Rectal smooth muscle tissue (tissue), 1 donor: ENCODE measurements around the gene DDX46.
A peak's percentile ranks its signal among the peaks of the same experiment; 100 is the strongest.
"Not testable (repeated sequence)": the region's sequence is repeated elsewhere in the genome, so short reads cannot be mapped to it uniquely, and the experiment has no call there.

Experiments
- H3K27ac ChIP-seq: one replicate; pipeline ENCODE4 v1.7.0; 2013; ENCODE audit warnings: low read depth, low read length, inconsistent platforms
- H3K27me3 ChIP-seq: one replicate; pipeline ENCODE4 v1.7.0; 2013; ENCODE audit warnings: low read length; ENCODE audit not compliant: control insufficient read depth, insufficient read depth
- H3K36me3 ChIP-seq: one replicate; pipeline ENCODE4 v1.7.0; 2013; ENCODE audit warnings: low read length; ENCODE audit not compliant: control insufficient read depth, insufficient read depth
- H3K4me1 ChIP-seq: one replicate; pipeline ENCODE4 v1.7.0; 2013; ENCODE audit warnings: low read length; ENCODE audit not compliant: control insufficient read depth, insufficient read depth
- H3K4me3 ChIP-seq: one replicate; pipeline ENCODE4 v1.7.0; 2013; ENCODE audit warnings: low read length
- H3K9ac ChIP-seq: one replicate; pipeline ENCODE4 v1.7.0; 2013; ENCODE audit warnings: low read length

The DDX46 gene

GRCh38 chr5:134835623-134836022 lies 77.0 kb downstream of the DDX46 start:
- H3K27ac ChIP-seq = no peak overlapping the region
- H3K36me3 ChIP-seq = no peaks in the 10 kb centered on the region
- no peaks in the 10 kb centered on the region for H3K27me3 ChIP-seq
- no peak overlapping the region for H3K9ac ChIP-seq
- no peaks in the 10 kb centered on the region for H3K4me1 ChIP-seq
- no peak overlapping the region for H3K4me3 ChIP-seq

GRCh38 chr5:134837530-134838181 lies 79.1 kb downstream of the DDX46 start:
- Histone ChIP-seq H3K36me3 (no peaks in the 10 kb centered on the region), H3K27ac (no peak overlapping the region), H3K9ac (no peak overlapping the region), H3K4me1 (no peaks in the 10 kb centered on the region), H3K27me3 (no peaks in the 10 kb centered on the region), H3K4me3 (no peak overlapping the region)

GRCh38 chr5:134838361-134838760 lies 79.8 kb downstream of the DDX46 start:
- H3K27ac ChIP-seq, H3K36me3 ChIP-seq, H3K27me3 ChIP-seq, H3K4me1 ChIP-seq, H3K9ac ChIP-seq, H3K4me3 ChIP-seq: not testable (repeated sequence)

- Histone ChIP-seq H3K27me3 (no peaks in the 10 kb centered on the region), H3K4me1 (no peaks in the 10 kb centered on the region), H3K4me3 (no peak overlapping the region), H3K36me3 (no peaks in the 10 kb centered on the region), H3K27ac (no peak overlapping the region), H3K9ac (no peak overlapping the region)
Measured at GRCh38 chr5:134840811-134841210, 82.2 kb downstream of the DDX46 start.

- Histone ChIP-seq H3K27me3 (no peaks in the 10 kb centered on the region), H3K4me1 (peaks cover 10% of the 10 kb centered on the region), H3K27ac (no peak overlapping the region), H3K4me3 (no peak overlapping the region), H3K36me3 (no peaks in the 10 kb centered on the region), H3K9ac (no peak overlapping the region)
Measured at GRCh38 chr5:134844252-134844651, 85.7 kb downstream of the DDX46 start.

GRCh38 chr5:134845335-134845851 lies 86.8 kb downstream of the DDX46 start:
- Histone ChIP-seq H3K4me3 (peak overlapping the region; percentile 59), H3K27ac (peak overlapping the region; percentile 90), H3K36me3 (no peaks in the 10 kb centered on the region), H3K9ac (peak overlapping the region; percentile 55), H3K27me3 (no peaks in the 10 kb centered on the region), H3K4me1 (peaks cover 10% of the 10 kb centered on the region)

- peak within 1 kb of the TSS; percentile 59 for H3K4me3 ChIP-seq
- no peaks in the 10 kb centered on the region for H3K27me3 ChIP-seq
- H3K36me3 ChIP-seq = no peaks in the 10 kb centered on the region
- peaks cover 11% of the 10 kb centered on the region for H3K4me1 ChIP-seq
- H3K27ac ChIP-seq = peak within 1 kb of the TSS; percentile 90
- peak within 1 kb of the TSS; percentile 55 for H3K9ac ChIP-seq
Measured at GRCh38 chr5:134845852-134846640, 87.5 kb downstream of the DDX46 start, which contains the start of gene C5orf24. TSS of gene C5orf24 (plus strand) at chr5:134845968. CDS start at chr5:134854901, 8,933 bp downstream.

- Histone ChIP-seq H3K9ac (peak overlapping the region; percentile 6), H3K27ac (peak overlapping the region; percentile 90), H3K27me3 (no peaks in the 10 kb centered on the region), H3K4me3 (peak overlapping the region; percentile 59), H3K36me3 (no peaks in the 10 kb centered on the region), H3K4me1 (peaks cover 12% of the 10 kb centered on the region)
Measured at GRCh38 chr5:134846641-134846960, 88.0 kb downstream of the DDX46 start.

GRCh38 chr5:134849434-134849933 lies 90.9 kb downstream of the DDX46 start:
- H3K27ac ChIP-seq, H3K4me3 ChIP-seq, H3K27me3 ChIP-seq, H3K36me3 ChIP-seq, H3K9ac ChIP-seq: not testable (repeated sequence)
- H3K4me1 ChIP-seq = peaks cover 12% of the 10 kb centered on the region

GRCh38 chr5:134851307-134851923 lies 92.8 kb downstream of the DDX46 start:
- Histone ChIP-seq H3K36me3 (peaks cover 4% of the 10 kb centered on the region), H3K4me3 (no peak overlapping the region), H3K27me3 (no peaks in the 10 kb centered on the region), H3K4me1 (peaks cover 12% of the 10 kb centered on the region), H3K27ac (no peak overlapping the region), H3K9ac (no peak overlapping the region)

GRCh38 chr5:134856465-134856864 lies 97.9 kb downstream of the DDX46 start:
- H3K27me3 ChIP-seq, H3K36me3 ChIP-seq, H3K27ac ChIP-seq, H3K4me1 ChIP-seq, H3K4me3 ChIP-seq, H3K9ac ChIP-seq: not testable (repeated sequence)

GRCh38 chr5:134857401-134857800 lies 98.8 kb downstream of the DDX46 start:
- Histone ChIP-seq H3K27me3 (no peaks in the 10 kb centered on the region), H3K9ac (no peak overlapping the region), H3K4me3 (no peak overlapping the region), H3K27ac (no peak overlapping the region), H3K4me1 (no peaks in the 10 kb centered on the region), H3K36me3 (peaks cover 10% of the 10 kb centered on the region)
